SK-N-SH treated with all-trans-retinoic acid at 6 μM for 48 hours (cell line): ENCODE data around the gene NBAS.

Experiments
- ATAC-seq: fragments of 200-7000 bp; cut with Tn5 transposase; 3 replicates; pipeline ENCODE4 v1.9.1; 2020; ENCODE audit warnings: mild to moderate bottlenecking, moderate library complexity
- ARNTL ChIP-seq: fragments of 450-650 bp; formaldehyde crosslinking; IDR thresholded peaks from 2 replicates; pipeline ENCODE4 v1.5.0; 2020; ENCODE audit warnings: low read depth, mild to moderate bottlenecking, moderate library complexity, borderline replicate concordance
- BACH2 ChIP-seq: fragments of 250-450 bp; sonication (Bioruptor Pico); IDR thresholded peaks from 2 replicates; pipeline ENCODE4 v1.9.0; 2021; ENCODE audit warnings: mild to moderate bottlenecking, borderline replicate concordance
- CREB5 ChIP-seq: fragments of 250-450 bp; sonication (Bioruptor Pico); IDR thresholded peaks from 2 replicates; pipeline ENCODE4 v1.5.1; 2020; ENCODE audit warnings: low read depth, mild to moderate bottlenecking, moderate library complexity
- CSDC2 ChIP-seq: fragments of 250-450 bp; sonication (Bioruptor Pico); IDR thresholded peaks from 2 replicates; pipeline ENCODE4 v1.5.0; 2020; ENCODE audit warnings: mild to moderate bottlenecking, moderate library complexity
- ESRRG ChIP-seq: fragments of 250-450 bp; sonication (Bioruptor Pico); IDR thresholded peaks from 2 replicates; pipeline ENCODE4 v1.6.1; 2021; ENCODE audit warnings: mild to moderate bottlenecking
- GLIS3 ChIP-seq: fragments of 250-450 bp; sonication (Bioruptor Pico); IDR thresholded peaks from 2 replicates; pipeline ENCODE4 v1.5.0; 2020; ENCODE audit warnings: mild to moderate bottlenecking, moderate library complexity
- ISL1 ChIP-seq: fragments of 250-450 bp; sonication (Bioruptor Pico); IDR thresholded peaks from 2 replicates; pipeline ENCODE4 v2.1.2; 2022; ENCODE audit warnings: mild to moderate bottlenecking, moderate library complexity
- OSR1 ChIP-seq: fragments of 250-450 bp; sonication (Bioruptor Pico); IDR thresholded peaks from 2 replicates; pipeline ENCODE4 v1.8.0; 2022; ENCODE audit warnings: moderate library complexity, mild to moderate bottlenecking, inconsistent platforms
- PATZ1 ChIP-seq: fragments of 250-450 bp; sonication (Bioruptor Pico); IDR thresholded peaks from 2 replicates; pipeline ENCODE4 v1.8.0; 2020; ENCODE audit warnings: mild to moderate bottlenecking, moderate library complexity, borderline replicate concordance
- POU6F1 ChIP-seq: fragments of 250-450 bp; sonication (Bioruptor Pico); IDR thresholded peaks from 2 replicates; pipeline ENCODE4 v1.8.0; 2021; ENCODE audit warnings: low read depth, mild to moderate bottlenecking, moderate library complexity, borderline replicate concordance
- PPARA ChIP-seq: fragments of 250-450 bp; sonication (Bioruptor Pico); IDR thresholded peaks from 2 replicates; pipeline ENCODE4 v1.5.0; 2020; ENCODE audit warnings: mild to moderate bottlenecking, borderline replicate concordance
- RARB ChIP-seq: fragments of 250-450 bp; sonication (Bioruptor Pico); IDR thresholded peaks from 2 replicates; pipeline ENCODE4 v1.8.0; 2021; ENCODE audit warnings: mild to moderate bottlenecking, moderate library complexity
- TCF4 ChIP-seq: fragments of 250-450 bp; sonication (Bioruptor Pico); IDR thresholded peaks from 2 replicates; pipeline ENCODE4 v1.8.0; 2021; ENCODE audit warnings: mild to moderate bottlenecking, moderate library complexity, borderline replicate concordance
- TSHZ2 ChIP-seq: fragments of 250-450 bp; sonication (Bioruptor Pico); IDR thresholded peaks from 2 replicates; pipeline ENCODE4 v1.5.0; 2020; ENCODE audit warnings: mild to moderate bottlenecking, moderate library complexity
- ZC3H10 ChIP-seq: fragments of 250-450 bp; sonication (Bioruptor Pico); IDR thresholded peaks from 2 replicates; pipeline ENCODE4 v1.5.1; 2021; ENCODE audit warnings: mild to moderate bottlenecking, moderate library complexity
- ZFP3 ChIP-seq: fragments of 250-450 bp; sonication (Bioruptor Pico); IDR thresholded peaks from 2 replicates; pipeline ENCODE4 v1.5.0; 2020; ENCODE audit warnings: mild to moderate bottlenecking, moderate library complexity
- ZFP30 ChIP-seq: fragments of 450-650 bp; formaldehyde crosslinking; IDR thresholded peaks from 2 replicates; pipeline ENCODE4 v1.5.0; 2022; ENCODE audit warnings: mild to moderate bottlenecking, moderate library complexity
- ZNF565 ChIP-seq: fragments of 450-650 bp; formaldehyde crosslinking; conservative IDR thresholded peaks from 2 replicates; pipeline ENCODE4 v1.5.0; 2020; ENCODE audit warnings: low read depth, mild to moderate bottlenecking, moderate library complexity
- ZNF70 ChIP-seq: fragments of 450-650 bp; formaldehyde crosslinking; IDR thresholded peaks from 2 replicates; pipeline ENCODE4 v1.5.0; 2020; ENCODE audit warnings: mild to moderate bottlenecking, moderate library complexity
- ZNF8 ChIP-seq: fragments of 450-650 bp; formaldehyde crosslinking; IDR thresholded peaks from 2 replicates; pipeline ENCODE4 v1.5.0; 2020; ENCODE audit warnings: mild to moderate bottlenecking, moderate library complexity

The NBAS gene

GRCh38 chr2:15494877-15495276 is 66.3 kb downstream of the NBAS start (continued):
- TF ChIP-seq TCF4 (CRISPR knock-in tag) (no peak), ARNTL (no peak), PATZ1 (no peak), CSDC2 (CRISPR knock-in tag) (no peak), OSR1 (CRISPR knock-in tag) (no peak), ZFP30 (no peak), BACH2 (CRISPR knock-in tag) (no peak), ZNF70 (CRISPR knock-in tag) (no peak), ZC3H10 (CRISPR knock-in tag) (no peak), ZNF8 (CRISPR knock-in tag) (no peak)

GRCh38 chr2:15492773-15493325 is 68.3 kb downstream of the NBAS start:
- no peak for TF ChIP-seq OSR1 (CRISPR knock-in tag)
- TF ChIP-seq TSHZ2 (CRISPR knock-in tag) = no peak
- TF ChIP-seq ZNF565 (CRISPR knock-in tag) = no peak
- no peak for TF ChIP-seq ARNTL
- TF ChIP-seq TCF4 (CRISPR knock-in tag) = no peak

GRCh38 chr2:15486770-15487169 is 74.4 kb downstream of the NBAS start:
- no peak for TF ChIP-seq ZFP30
- no peak for ATAC-seq

More at GRCh38 chr2:15492773-15493325, 68.3 kb downstream of the NBAS start:
- no peak for ATAC-seq

GRCh38 chr2:15485949-15486348 is 75.2 kb downstream of the NBAS start:
- TF ChIP-seq ZNF565 (CRISPR knock-in tag) (no peak), ZC3H10 (CRISPR knock-in tag) (no peak), PPARA (CRISPR knock-in tag) (no peak), CREB5 (CRISPR knock-in tag) (no peak), ISL1 (CRISPR knock-in tag) (no peak), ZNF8 (CRISPR knock-in tag) (no peak), ZFP30 (no peak)
- ATAC-seq = no peak

GRCh38 chr2:15481000-15481399 is 80.1 kb downstream of the NBAS start:
- ATAC-seq = no peak
- peak; percentile 95 for TF ChIP-seq ZNF8 (CRISPR knock-in tag)
- no peak for TF ChIP-seq POU6F1 (CRISPR knock-in tag)

GRCh38 chr2:15480552-15480951 is 80.6 kb downstream of the NBAS start:
- ATAC-seq = no peak
- TF ChIP-seq OSR1 (CRISPR knock-in tag) = no peak
- TF ChIP-seq ZFP3 (CRISPR knock-in tag) = no peak
- no peak for TF ChIP-seq POU6F1 (CRISPR knock-in tag)
- no peak for TF ChIP-seq ISL1 (CRISPR knock-in tag)
- no peak for TF ChIP-seq BACH2 (CRISPR knock-in tag)
- no peak for TF ChIP-seq ESRRG (CRISPR knock-in tag)
- TF ChIP-seq ZNF565 (CRISPR knock-in tag) = no peak
- TF ChIP-seq RARB (CRISPR knock-in tag) = no peak
- no peak for TF ChIP-seq CSDC2 (CRISPR knock-in tag)
- no peak for TF ChIP-seq PPARA (CRISPR knock-in tag)
- no peak for TF ChIP-seq TCF4 (CRISPR knock-in tag)
- TF ChIP-seq ZNF8 (CRISPR knock-in tag) = no peak
- TF ChIP-seq GLIS3 = no peak
- no peak for TF ChIP-seq CREB5 (CRISPR knock-in tag)
- TF ChIP-seq ZNF70 (CRISPR knock-in tag) = no peak
- TF ChIP-seq ZC3H10 (CRISPR knock-in tag) = no peak
